ENCODE data around the gene CACNA1S.

DNA sequence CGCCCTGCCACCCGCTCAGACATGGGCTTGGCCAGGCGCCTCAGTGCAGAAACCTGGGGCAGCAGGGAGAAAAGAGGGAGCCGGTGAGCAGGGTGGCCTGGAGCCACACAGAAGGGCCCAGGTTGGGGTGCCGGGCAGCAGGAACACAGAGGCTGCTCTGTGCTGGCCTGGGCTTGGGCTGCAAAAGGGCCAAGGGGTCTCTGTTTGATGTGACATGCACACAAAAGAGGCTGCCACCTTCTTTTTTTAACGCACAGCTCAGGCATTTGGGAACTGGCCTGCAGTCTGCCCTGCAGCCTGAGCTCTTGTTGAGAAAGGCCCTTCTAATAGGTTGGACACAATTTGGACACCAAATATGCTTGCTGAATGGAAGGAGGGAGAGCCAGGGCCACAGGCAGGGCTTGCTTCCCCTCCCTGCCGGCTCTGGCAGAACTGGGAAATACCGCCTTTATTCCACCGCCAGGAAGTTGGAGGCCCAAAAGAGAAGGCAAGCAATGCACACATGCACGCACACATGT, 121.1 kb downstream of the CACNA1S start:
- TF ChIP-seq MYC (IDR thresholded peaks at IDR 0.05; ENCODE audit: low read depth, low read length) (no peak), POLR2A (IDR thresholded peaks at IDR 0.05; ENCODE audit: extremely low read depth, insufficient read length) (no peak)
- TF ChIP-seq, protein P1, sequence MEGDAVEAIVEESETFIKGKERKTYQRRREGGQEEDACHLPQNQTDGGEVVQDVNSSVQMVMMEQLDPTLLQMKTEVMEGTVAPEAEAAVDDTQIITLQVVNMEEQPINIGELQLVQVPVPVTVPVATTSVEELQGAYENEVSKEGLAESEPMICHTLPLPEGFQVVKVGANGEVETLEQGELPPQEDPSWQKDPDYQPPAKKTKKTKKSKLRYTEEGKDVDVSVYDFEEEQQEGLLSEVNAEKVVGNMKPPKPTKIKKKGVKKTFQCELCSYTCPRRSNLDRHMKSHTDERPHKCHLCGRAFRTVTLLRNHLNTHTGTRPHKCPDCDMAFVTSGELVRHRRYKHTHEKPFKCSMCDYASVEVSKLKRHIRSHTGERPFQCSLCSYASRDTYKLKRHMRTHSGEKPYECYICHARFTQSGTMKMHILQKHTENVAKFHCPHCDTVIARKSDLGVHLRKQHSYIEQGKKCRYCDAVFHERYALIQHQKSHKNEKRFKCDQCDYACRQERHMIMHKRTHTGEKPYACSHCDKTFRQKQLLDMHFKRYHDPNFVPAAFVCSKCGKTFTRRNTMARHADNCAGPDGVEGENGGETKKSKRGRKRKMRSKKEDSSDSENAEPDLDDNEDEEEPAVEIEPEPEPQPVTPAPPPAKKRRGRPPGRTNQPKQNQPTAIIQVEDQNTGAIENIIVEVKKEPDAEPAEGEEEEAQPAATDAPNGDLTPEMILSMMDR (IDR thresholded peaks at IDR 0.05; ENCODE audit: low read depth, low read length): no peak
- TF ChIP-seq, protein P2, sequence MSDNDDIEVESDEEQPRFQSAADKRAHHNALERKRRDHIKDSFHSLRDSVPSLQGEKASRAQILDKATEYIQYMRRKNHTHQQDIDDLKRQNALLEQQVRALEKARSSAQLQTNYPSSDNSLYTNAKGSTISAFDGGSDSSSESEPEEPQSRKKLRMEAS (IDR thresholded peaks at IDR 0.05; ENCODE audit: low read depth, low read length): no peak

Measured in NB4 (cell line).